ENCODE results near the gene COX7B2.

GRCh38 chr4:46954643-46955042 is 45.6 kb upstream of the COX7B2 start:
- TF ChIP-seq SREBF2 (IDR thresholded peaks at IDR 0.05; ENCODE audit: low read length): no peak
- no peak for TF ChIP-seq MEF2A (IDR thresholded peaks at IDR 0.05; ENCODE audit: insufficient read depth, low read depth, low read length)
- no peak for TF ChIP-seq HDAC2 (IDR thresholded peaks at IDR 0.05)
- TF ChIP-seq NR2C2 (IDR thresholded peaks at IDR 0.05; ENCODE audit: borderline replicate concordance, control insufficient read depth, insufficient read length, low read depth): no peak
- TF ChIP-seq ETV6 (conservative IDR thresholded peaks at IDR 0.05 in 1 of 2, IDR thresholded peaks at IDR 0.05 in 1 of 2; ENCODE audit: borderline replicate concordance in 1 of 2, low read depth in 1 of 2): no peak
- TF ChIP-seq FOXM1 (IDR thresholded peaks at IDR 0.05; ENCODE audit: low read depth, low read length): no peak
- no peak for TF ChIP-seq CTCF (IDR thresholded peaks at IDR 0.05 in 2 of 3, conservative IDR thresholded peaks at IDR 0.05 in 1 of 3; ENCODE audit: control insufficient read depth in 2 of 3, extremely low read depth in 1 of 3, insufficient read depth in 1 of 3, low read depth in 3 of 3, low read length in 3 of 3)
- no peak for TF ChIP-seq EED (IDR thresholded peaks at IDR 0.05; ENCODE audit: low read depth)
- no peak for TF ChIP-seq ZNF384 (IDR thresholded peaks at IDR 0.05; ENCODE audit: borderline replicate concordance, low read depth, low read length)
- no peak for TF ChIP-seq ZBTB33 (IDR thresholded peaks at IDR 0.05)
- no peak for TF ChIP-seq USF2 (IDR thresholded peaks at IDR 0.05; ENCODE audit: borderline replicate concordance, low read depth, low read length)
